ENCODE data around the gene PIP5K1B. TPM values are rescaled to one million over a fixed set of nuclear protein-coding genes. Genes with fewer than 3 reads are reported as not detected.

Gene PIP5K1B
- total and polyA plus RNA-seq, 5 donors: 37.8 to 81.5 (median 67.9) TPM

DNA sequence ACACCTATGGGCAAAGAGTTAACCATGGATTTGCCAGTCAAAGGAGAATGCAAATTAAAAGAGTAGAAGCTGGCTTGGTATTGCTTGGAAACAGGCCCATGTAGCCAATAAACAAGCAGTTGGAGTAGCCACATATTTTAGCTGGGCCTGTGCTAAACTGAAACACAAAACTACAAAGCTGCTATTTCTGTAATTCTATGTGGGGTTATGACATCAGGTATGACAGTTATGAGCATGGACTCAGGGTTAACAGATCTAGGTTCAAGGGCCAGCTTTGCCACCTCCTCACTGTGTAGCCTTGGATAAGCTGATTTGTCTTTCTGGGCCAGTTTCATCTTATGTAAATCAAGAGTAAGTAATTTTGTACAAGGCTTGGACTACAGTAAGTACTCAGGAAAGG, 142.7 kb downstream of the PIP5K1B start:
- no peaks in the 10 kb centered on the region for H3K9me3 ChIP-seq (ENCODE audit: control insufficient read depth, low read length)
- no peak overlapping the region for H3K27ac ChIP-seq (ENCODE audit: low read length)
- DNase-seq (no peak), ATAC-seq (no peak)
- intact Hi-C loops (cut with DNase I): loop anchor here in 1 of 4 donors (10.0 kb wide), 1 partner anchor 107 kb away; no protein-coding TSS in a partner anchor
- H3K4me3 ChIP-seq (ENCODE audit: low read length): no peak overlapping the region
- no peaks in the 10 kb centered on the region for H3K27me3 ChIP-seq (ENCODE audit: control insufficient read depth, insufficient read depth)
- H3K4me1 ChIP-seq (ENCODE audit: control insufficient read depth, insufficient read depth, low read length): peaks cover 3% of the 10 kb centered on the region

DNA sequence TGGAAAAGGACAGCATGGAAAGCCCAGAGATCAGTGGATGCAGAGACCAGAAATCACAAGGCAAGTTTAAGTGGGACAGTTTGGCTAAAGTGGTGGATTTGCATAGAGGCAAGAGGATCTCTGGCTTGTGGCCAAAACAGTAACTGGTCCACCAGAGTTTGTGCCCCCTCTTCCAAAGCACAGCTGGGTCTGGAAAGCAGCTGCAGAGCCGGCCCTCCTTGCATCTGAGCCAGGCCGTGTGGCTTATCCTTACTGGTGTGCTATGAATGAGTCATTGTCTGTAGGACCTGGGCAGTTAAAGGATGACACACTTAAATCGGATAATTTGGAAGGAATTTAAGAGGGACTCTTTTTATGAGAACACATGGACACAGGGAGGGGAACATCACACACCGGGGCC, 146.6 kb downstream of the PIP5K1B start:
- H3K9me3 ChIP-seq (ENCODE audit: control insufficient read depth, low read length): no peaks in the 10 kb centered on the region
- no peak overlapping the region for H3K27ac ChIP-seq (ENCODE audit: low read length)
- 62% methylated on average over 4 of the region's 4 CpGs for WGBS
- no peaks in the 10 kb centered on the region for H3K27me3 ChIP-seq (ENCODE audit: control insufficient read depth, insufficient read depth)
- ATAC-seq (peak; percentile 41 to 63), DNase-seq (peak in 1 of 3 donors; percentile 16)
- intact Hi-C loops (cut with DNase I): no loop called here
- peaks cover 1% of the 10 kb centered on the region for H3K4me1 ChIP-seq (ENCODE audit: control insufficient read depth, insufficient read depth, low read length)
- no peak overlapping the region for H3K4me3 ChIP-seq (ENCODE audit: low read length)

DNA sequence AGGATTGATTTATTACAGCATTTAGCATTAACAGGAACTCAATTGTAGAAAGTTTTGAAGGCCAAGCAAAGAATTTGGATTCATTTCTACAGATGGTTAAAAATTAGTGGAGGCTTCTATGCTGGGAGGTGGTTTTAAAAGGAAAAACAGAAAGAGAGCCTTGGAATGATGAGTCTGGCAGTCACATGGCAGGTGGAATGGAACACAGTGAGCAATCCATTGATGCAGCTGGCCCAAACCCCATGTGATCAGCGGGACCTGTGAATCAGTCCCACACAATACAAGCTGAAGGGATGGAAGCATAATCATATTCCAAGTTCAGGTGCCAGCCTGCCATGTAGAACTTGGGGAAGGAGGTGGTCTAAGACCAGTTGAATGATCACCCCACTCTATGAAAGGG, 147.9 kb downstream of the PIP5K1B start:
- WGBS: 93% methylated on average over 1 of the region's 1 CpG
- intact Hi-C loops (cut with DNase I): no loop called here

GRCh38 chr9:68859347-68859746, 154.3 kb downstream of the PIP5K1B start:
- no peaks in the 10 kb centered on the region for H3K4me1 ChIP-seq (ENCODE audit: control insufficient read depth, insufficient read depth, low read length)
- intact Hi-C loops (cut with DNase I): no loop called here
- no peak for ATAC-seq

More for the DNA sequence above, 147.9 kb downstream of the PIP5K1B start:
- ATAC-seq (no peak), DNase-seq (no peak)
- Histone ChIP-seq H3K4me1 (ENCODE audit: control insufficient read depth, insufficient read depth, low read length) (peaks cover 1% of the 10 kb centered on the region), H3K27ac (ENCODE audit: low read length) (no peak overlapping the region), H3K4me3 (ENCODE audit: low read length) (no peak overlapping the region), H3K27me3 (ENCODE audit: control insufficient read depth, insufficient read depth) (no peaks in the 10 kb centered on the region), H3K9me3 (ENCODE audit: control insufficient read depth, low read length) (no peaks in the 10 kb centered on the region)

DNA sequence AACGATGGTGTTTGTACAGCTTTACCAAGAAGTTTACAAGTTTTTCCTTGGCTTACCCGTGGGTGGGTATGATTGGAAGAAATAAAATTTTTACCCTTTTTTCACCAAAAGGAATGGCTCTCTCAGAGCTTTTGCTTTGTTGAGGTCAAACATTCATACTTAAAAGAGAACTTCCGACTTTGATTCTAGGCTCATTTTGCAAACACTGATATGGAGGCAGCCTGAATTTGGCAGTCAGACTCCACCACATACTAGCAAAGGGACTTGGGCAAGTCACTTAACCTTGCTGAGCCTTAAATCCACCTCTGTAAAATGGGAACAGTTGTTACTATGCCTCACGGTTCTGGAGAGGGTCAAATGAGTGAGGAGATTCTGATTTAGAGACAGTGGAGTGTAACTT, 155.4 kb downstream of the PIP5K1B start:
- H3K4me3 ChIP-seq (ENCODE audit: low read length): no peak overlapping the region
- no peaks in the 10 kb centered on the region for H3K4me1 ChIP-seq (ENCODE audit: control insufficient read depth, insufficient read depth, low read length)
- no peak for ATAC-seq
- DNase-seq: no peak
- no peaks in the 10 kb centered on the region for H3K27me3 ChIP-seq (ENCODE audit: control insufficient read depth, insufficient read depth)
- intact Hi-C loops (cut with DNase I): no loop called here
- H3K9me3 ChIP-seq (ENCODE audit: control insufficient read depth, low read length): no peaks in the 10 kb centered on the region
- whole genome bisulfite sequencing: 68% methylated on average over 4 of the region's 4 CpGs
- H3K27ac ChIP-seq (ENCODE audit: low read length): no peak overlapping the region

More at GRCh38 chr9:68859347-68859746, 154.3 kb downstream of the PIP5K1B start:
- Histone ChIP-seq H3K4me3 (ENCODE audit: low read length) (no peak overlapping the region), H3K9me3 (ENCODE audit: control insufficient read depth, low read length) (no peaks in the 10 kb centered on the region), H3K27ac (ENCODE audit: low read length) (peak overlapping the region; percentile 52), H3K27me3 (ENCODE audit: control insufficient read depth, insufficient read depth) (no peaks in the 10 kb centered on the region)
- 47% methylated on average over 3 of the region's 3 CpGs for WGBS
- no peak for DNase-seq

GRCh38 chr9:68861436-68861835, 156.4 kb downstream of the PIP5K1B start:
- DNase-seq (peak; percentile 44 to 70 (median 69)), ATAC-seq (peak; percentile 88 to 95)
- Histone ChIP-seq H3K4me1 (ENCODE audit: control insufficient read depth, insufficient read depth, low read length) (no peaks in the 10 kb centered on the region), H3K27me3 (ENCODE audit: control insufficient read depth, insufficient read depth) (no peaks in the 10 kb centered on the region), H3K27ac (ENCODE audit: low read length) (peak overlapping the region; percentile 48), H3K9me3 (ENCODE audit: control insufficient read depth, low read length) (no peaks in the 10 kb centered on the region), H3K4me3 (ENCODE audit: low read length) (no peak overlapping the region)
- intact Hi-C loops (cut with DNase I): no loop called here
- WGBS: 47% methylated on average over 9 of the region's 9 CpGs

- Histone ChIP-seq H3K9me3 (ENCODE audit: control insufficient read depth, low read length) (no peaks in the 10 kb centered on the region), H3K27ac (ENCODE audit: low read length) (no peak overlapping the region), H3K4me3 (ENCODE audit: low read length) (no peak overlapping the region), H3K27me3 (ENCODE audit: control insufficient read depth, insufficient read depth) (no peaks in the 10 kb centered on the region), H3K4me1 (ENCODE audit: control insufficient read depth, insufficient read depth, low read length) (no peaks in the 10 kb centered on the region)
- 93% methylated on average over 6 of the region's 6 CpGs for WGBS
- ATAC-seq (no peak), DNase-seq (no peak)
- intact Hi-C loops (cut with DNase I): no loop called here
Observed at GRCh38 chr9:68867066-68867465, 162.0 kb downstream of the PIP5K1B start.

DNA sequence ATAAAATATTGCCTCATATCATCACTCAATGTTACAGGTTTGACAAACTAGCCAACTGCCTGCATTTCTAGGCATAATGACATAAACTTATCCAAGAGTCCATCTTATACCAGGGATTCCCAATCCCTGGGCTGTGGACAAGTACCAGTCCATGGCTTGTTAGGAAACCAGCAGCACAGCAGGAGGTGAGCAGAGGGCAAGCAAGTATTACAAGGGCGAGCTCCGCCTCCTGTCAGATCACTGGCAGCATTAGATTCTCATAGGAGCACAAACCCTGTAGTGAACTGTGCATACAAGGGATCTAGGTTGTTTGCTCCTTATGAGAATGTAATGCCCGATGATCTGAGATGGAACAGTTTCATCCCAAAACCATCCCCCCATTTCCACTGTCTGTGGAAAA, 164.0 kb downstream of the PIP5K1B start:
- WGBS: 91% methylated on average over 3 of the region's 3 CpGs
- ATAC-seq: peak in 1 of 2 donors; percentile 41
- DNase-seq: no peak
- intact Hi-C loops (cut with DNase I): no loop called here
- no peak overlapping the region for H3K4me3 ChIP-seq (ENCODE audit: low read length)
- no peaks in the 10 kb centered on the region for H3K9me3 ChIP-seq (ENCODE audit: control insufficient read depth, low read length)
- no peaks in the 10 kb centered on the region for H3K27me3 ChIP-seq (ENCODE audit: control insufficient read depth, insufficient read depth)
- H3K27ac ChIP-seq (ENCODE audit: low read length): no peak overlapping the region
- no peaks in the 10 kb centered on the region for H3K4me1 ChIP-seq (ENCODE audit: control insufficient read depth, insufficient read depth, low read length)

GRCh38 chr9:68870086-68870485, 165.0 kb downstream of the PIP5K1B start:
- Histone ChIP-seq H3K4me1 (ENCODE audit: control insufficient read depth, insufficient read depth, low read length) (no peaks in the 10 kb centered on the region), H3K4me3 (ENCODE audit: low read length) (no peak overlapping the region), H3K27ac (ENCODE audit: low read length) (no peak overlapping the region), H3K9me3 (ENCODE audit: control insufficient read depth, low read length) (no peaks in the 10 kb centered on the region), H3K27me3 (ENCODE audit: control insufficient read depth, insufficient read depth) (no peaks in the 10 kb centered on the region)
- WGBS: 58% methylated on average over 4 of the region's 4 CpGs
- no peak for DNase-seq
- intact Hi-C loops (cut with DNase I): loop anchor here in 1 of 4 donors (10.0 kb wide), 1 partner anchor 135 kb away; no protein-coding TSS in a partner anchor
- no peak for ATAC-seq

GRCh38 chr9:68871236-68871635, 166.2 kb downstream of the PIP5K1B start:
- intact Hi-C loops (cut with DNase I): loop anchor here in 1 of 4 donors (10.0 kb wide), 1 partner anchor 134 kb away; no protein-coding TSS in a partner anchor
- H3K27ac ChIP-seq (ENCODE audit: low read length): no peak overlapping the region
- H3K27me3 ChIP-seq (ENCODE audit: control insufficient read depth, insufficient read depth): no peaks in the 10 kb centered on the region
- no peaks in the 10 kb centered on the region for H3K4me1 ChIP-seq (ENCODE audit: control insufficient read depth, insufficient read depth, low read length)
- 52% methylated on average over 3 of the region's 3 CpGs for WGBS
- no peak for DNase-seq
- ATAC-seq: no peak
- no peak overlapping the region for H3K4me3 ChIP-seq (ENCODE audit: low read length)
- no peaks in the 10 kb centered on the region for H3K9me3 ChIP-seq (ENCODE audit: control insufficient read depth, low read length)

DNA sequence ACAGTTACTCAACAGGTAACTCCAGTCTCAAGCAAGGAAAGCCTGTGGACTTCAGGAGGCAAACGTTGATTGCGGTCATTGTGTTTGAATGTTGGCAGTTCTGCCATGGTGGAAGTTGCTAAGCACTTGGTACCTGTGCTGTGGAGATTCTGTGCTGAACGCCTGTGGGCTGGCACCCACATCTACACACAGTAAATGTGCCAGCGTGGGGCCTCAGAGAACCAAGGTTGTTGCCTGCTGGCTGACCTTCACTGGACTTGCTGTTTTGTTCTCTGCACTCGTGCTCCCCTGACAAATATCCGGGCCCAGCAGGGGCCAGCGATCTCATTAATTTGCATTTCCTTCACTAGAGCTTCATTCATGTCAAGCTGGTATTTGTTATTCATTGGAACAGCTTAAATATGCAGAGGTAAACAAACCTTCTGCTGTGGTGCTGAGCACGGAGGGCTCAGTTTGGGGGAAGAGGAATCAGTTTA, 167.0 kb downstream of the PIP5K1B start:
- H3K9me3 ChIP-seq (ENCODE audit: control insufficient read depth, low read length): no peaks in the 10 kb centered on the region
- H3K27me3 ChIP-seq (ENCODE audit: control insufficient read depth, insufficient read depth): no peaks in the 10 kb centered on the region
- H3K4me3 ChIP-seq (ENCODE audit: low read length): no peak overlapping the region
- H3K4me1 ChIP-seq (ENCODE audit: control insufficient read depth, insufficient read depth, low read length): no peaks in the 10 kb centered on the region
- peak; percentile 18 to 73 (median 72) for DNase-seq
- intact Hi-C loops (cut with DNase I): loop anchor here in 1 of 4 donors (10.0 kb wide), 1 partner anchor 133 kb away; no protein-coding TSS in a partner anchor
- peak overlapping the region; percentile 6 for H3K27ac ChIP-seq (ENCODE audit: low read length)
- 46% methylated on average over 8 of the region's 8 CpGs for WGBS
- ATAC-seq: peak; percentile 82 to 86

DNA sequence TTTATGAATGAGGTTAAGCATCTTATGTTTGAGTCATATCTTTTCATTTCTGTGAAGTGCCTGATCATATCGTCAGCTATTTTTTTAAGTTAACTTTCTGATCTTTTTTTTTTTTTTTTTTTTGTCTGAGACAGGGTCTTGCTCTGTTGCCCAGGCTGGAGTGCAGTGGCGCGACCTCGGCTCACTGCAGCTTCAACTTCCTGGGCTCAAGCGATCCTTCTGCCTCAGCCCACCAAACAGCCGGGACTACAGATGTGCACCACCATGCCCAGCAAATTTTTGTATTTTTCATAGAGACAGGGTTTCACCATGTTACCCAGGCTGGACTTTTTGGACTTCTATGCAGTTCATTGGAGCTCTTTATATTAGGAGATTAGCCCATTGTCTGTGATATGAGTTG, 168.1 kb downstream of the PIP5K1B start:
- Histone ChIP-seq H3K9me3 (ENCODE audit: control insufficient read depth, low read length) (no peaks in the 10 kb centered on the region), H3K27me3 (ENCODE audit: control insufficient read depth, insufficient read depth) (no peaks in the 10 kb centered on the region), H3K27ac (ENCODE audit: low read length) (no peak overlapping the region), H3K4me1 (ENCODE audit: control insufficient read depth, insufficient read depth, low read length) (no peaks in the 10 kb centered on the region), H3K4me3 (ENCODE audit: low read length) (no peak overlapping the region)
- ATAC-seq (no peak), DNase-seq (no peak)
- intact Hi-C loops (cut with DNase I): loop anchor here in 1 of 4 donors (10.0 kb wide), 1 partner anchor 132 kb away; no protein-coding TSS in a partner anchor
- WGBS: 94% methylated on average over 6 of the region's 6 CpGs
